NT2/D1 (cell line): Measurements from ENCODE around the gene NCS1.

Experiments
- YY1 ChIP-seq: IDR thresholded peaks from 2 replicates; pipeline ENCODE4 v1.6.1; 2011; ENCODE audit not compliant: insufficient read length, insufficient read depth
- ZNF274 ChIP-seq: IDR thresholded peaks from 2 replicates; pipeline ENCODE4 v1.6.1; 2011; ENCODE audit warnings: mild to moderate bottlenecking, low read depth, low read length

GRCh38 chr9:130205912-130206311, 33.7 kb downstream of the NCS1 start:
- no peak for TF ChIP-seq YY1
- TF ChIP-seq ZNF274: no peak
